ENCODE measurements around the gene TPSD1. TPM values are rescaled to one million over a fixed set of nuclear protein-coding genes. Genes with fewer than 3 reads are reported as not detected.
"Not testable (repeated sequence)": the region's sequence is repeated elsewhere in the genome, so short reads cannot be mapped to it uniquely, and the experiment has no call there.

TPSD1 gene
- total and polyA plus RNA-seq, 2 donors from 2014 or later, result 7.9 TPM; not detected in 1

DNA sequence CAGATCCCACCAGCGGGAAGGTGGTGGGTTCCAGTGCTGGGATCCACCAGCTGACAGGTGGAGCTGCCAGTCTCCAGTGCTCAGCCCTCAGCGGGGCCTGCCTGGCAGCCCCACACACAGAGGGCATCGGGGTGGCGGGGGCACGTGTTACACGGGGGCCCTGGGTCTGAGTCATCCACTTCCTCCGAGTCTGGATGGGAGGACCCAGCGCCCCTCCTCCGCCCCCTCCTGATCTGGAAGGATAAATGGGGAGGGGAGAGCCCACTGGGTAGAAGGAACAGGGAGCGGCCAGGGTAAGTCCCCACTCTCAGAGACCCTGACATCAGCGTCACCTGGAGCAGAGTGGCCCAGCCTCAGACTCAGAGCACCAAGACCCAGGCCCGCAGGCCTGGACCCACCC, 15.4 kb upstream of the TPSD1 start, which contains the start of gene TPSAB1:
TPSAB1 (plus strand) TSS at position 270 of the 400 bp plus-strand sequence. CDS start 234 bp downstream, outside the sequence.
- intact Hi-C loops (cut with DNase I); H3K9ac ChIP-seq (ENCODE audit: low read length in 3 of 3); H3K4me3 ChIP-seq (ENCODE audit: low read length in 3 of 3); H3K4me1 ChIP-seq (ENCODE audit: control insufficient read depth in 2 of 3, insufficient read depth in 2 of 3, low read depth in 1 of 3, low read length in 3 of 3); H3K36me3 ChIP-seq (ENCODE audit: control insufficient read depth in 2 of 3, insufficient read depth in 3 of 3, low read length in 3 of 3); FAIRE-seq; H3K9me3 ChIP-seq (ENCODE audit: control insufficient read depth in 2 of 3, insufficient read depth in 1 of 3, low read length in 3 of 3); H3K27ac ChIP-seq (ENCODE audit: low read depth in 2 of 2, low read length in 2 of 2); H3K27me3 ChIP-seq (ENCODE audit: control insufficient read depth, insufficient read depth, low read length): not testable (repeated sequence)
- DNase-seq, result peak in 1 of 5 donors; percentile 55

DNA sequence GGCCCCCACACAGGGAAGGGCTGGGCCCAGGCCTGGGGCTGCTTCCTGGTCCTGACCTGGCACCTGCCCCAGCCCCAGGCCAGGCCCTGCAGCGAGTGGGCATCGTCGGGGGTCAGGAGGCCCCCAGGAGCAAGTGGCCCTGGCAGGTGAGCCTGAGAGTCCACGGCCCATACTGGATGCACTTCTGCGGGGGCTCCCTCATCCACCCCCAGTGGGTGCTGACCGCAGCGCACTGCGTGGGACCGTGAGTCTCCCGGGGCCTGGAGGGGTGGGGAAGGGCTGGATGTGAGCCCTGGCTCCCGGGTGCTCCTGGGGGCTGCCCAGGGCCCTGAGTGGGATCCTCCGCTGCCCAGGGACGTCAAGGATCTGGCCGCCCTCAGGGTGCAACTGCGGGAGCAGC, 14.8 kb upstream of the TPSD1 start:
- intact Hi-C loops (cut with DNase I), result not testable (repeated sequence)

GRCh38 chr16:1243363-1243762, 12.5 kb upstream of the TPSD1 start:
- intact Hi-C loops (cut with DNase I); H3K27ac ChIP-seq (ENCODE audit: low read depth in 2 of 2, low read length in 2 of 2); DNase-seq; FAIRE-seq; H3K9ac ChIP-seq (ENCODE audit: low read length in 3 of 3); H3K9me3 ChIP-seq (ENCODE audit: control insufficient read depth in 2 of 3, insufficient read depth in 1 of 3, low read length in 3 of 3); H3K4me1 ChIP-seq (ENCODE audit: control insufficient read depth in 2 of 3, insufficient read depth in 2 of 3, low read depth in 1 of 3, low read length in 3 of 3); H3K27me3 ChIP-seq (ENCODE audit: control insufficient read depth, insufficient read depth, low read length); H3K36me3 ChIP-seq (ENCODE audit: control insufficient read depth in 2 of 3, insufficient read depth in 3 of 3, low read length in 3 of 3); H3K4me3 ChIP-seq (ENCODE audit: low read length in 3 of 3): not testable (repeated sequence)

More for the DNA sequence above, 14.8 kb upstream of the TPSD1 start:
- not testable (repeated sequence) for H3K27me3 ChIP-seq (ENCODE audit: control insufficient read depth, insufficient read depth, low read length); H3K36me3 ChIP-seq (ENCODE audit: control insufficient read depth in 2 of 3, insufficient read depth in 3 of 3, low read length in 3 of 3); H3K9me3 ChIP-seq (ENCODE audit: control insufficient read depth in 2 of 3, insufficient read depth in 1 of 3, low read length in 3 of 3); H3K27ac ChIP-seq (ENCODE audit: low read depth in 2 of 2, low read length in 2 of 2); H3K4me3 ChIP-seq (ENCODE audit: low read length in 3 of 3); H3K9ac ChIP-seq (ENCODE audit: low read length in 3 of 3); H3K4me1 ChIP-seq (ENCODE audit: control insufficient read depth in 2 of 3, insufficient read depth in 2 of 3, low read depth in 1 of 3, low read length in 3 of 3); FAIRE-seq
- peak in 1 of 5 donors; percentile 29 for DNase-seq

GRCh38 chr16:1243907-1244850, 11.7 kb upstream of the TPSD1 start:
- H3K4me3 ChIP-seq (ENCODE audit: low read length in 3 of 3); H3K9ac ChIP-seq (ENCODE audit: low read length in 3 of 3); H3K36me3 ChIP-seq (ENCODE audit: control insufficient read depth in 2 of 3, insufficient read depth in 3 of 3, low read length in 3 of 3); H3K27ac ChIP-seq (ENCODE audit: low read depth in 2 of 2, low read length in 2 of 2); H3K4me1 ChIP-seq (ENCODE audit: control insufficient read depth in 2 of 3, insufficient read depth in 2 of 3, low read depth in 1 of 3, low read length in 3 of 3); intact Hi-C loops (cut with DNase I); H3K27me3 ChIP-seq (ENCODE audit: control insufficient read depth, insufficient read depth, low read length); H3K9me3 ChIP-seq (ENCODE audit: control insufficient read depth in 2 of 3, insufficient read depth in 1 of 3, low read length in 3 of 3); FAIRE-seq: not testable (repeated sequence)
- peak in 1 of 5 donors; percentile 56 for DNase-seq

- Histone ChIP-seq H3K9me3 (ENCODE audit: control insufficient read depth in 2 of 3, insufficient read depth in 1 of 3, low read length in 3 of 3) (peaks cover 0 to 2% (median 0%) of the 10 kb centered on the region in 3 donors), H3K9ac (ENCODE audit: low read length in 3 of 3) (no peak overlapping the region), H3K36me3 (ENCODE audit: control insufficient read depth in 2 of 3, insufficient read depth in 3 of 3, low read length in 3 of 3) (no peaks in the 10 kb centered on the region), H3K4me1 (ENCODE audit: control insufficient read depth in 2 of 3, insufficient read depth in 2 of 3, low read depth in 1 of 3, low read length in 3 of 3) (no peaks in the 10 kb centered on the region), H3K27me3 (ENCODE audit: control insufficient read depth, insufficient read depth, low read length) (peaks cover 2% of the 10 kb centered on the region), H3K27ac (ENCODE audit: low read depth in 2 of 2, low read length in 2 of 2) (no peak overlapping the region), H3K4me3 (ENCODE audit: low read length in 3 of 3) (no peak overlapping the region)
- FAIRE-seq (no peak), DNase-seq (no peak)
- intact Hi-C loops (cut with DNase I), result no loop called here
- TF ChIP-seq CTCF (IDR thresholded peaks at IDR 0.05; ENCODE audit: borderline replicate concordance, extremely low read depth, insufficient read depth), result no peak
Observed at GRCh38 chr16:1244881-1245280, 11.0 kb upstream of the TPSD1 start.

Data from kidney (tissue), 14 donors.